Breast epithelium (tissue), 3 donors: ENCODE results near the gene OBP2B.

Experiments
- POLR2A ChIP-seq: fragments of 450-650 bp; IDR thresholded peaks from one replicate; pipeline ENCODE4 v1.6.1; 2016; ENCODE audit warnings: antibody characterized with exemption, mild to moderate bottlenecking, moderate library complexity
- POLR2AphosphoS5 ChIP-seq, 3 donors: sonication (generic); formaldehyde crosslinking; IDR thresholded peaks; one replicate each; pipeline ENCODE4 v1.6.1; 2017; ENCODE audit warnings: antibody characterized with exemption in 3 of 3
- TF ChIP-seq, protein P1 (sequence below), 3 donors: fragments of 450-650 bp; IDR thresholded peaks; one replicate each; pipeline ENCODE4 v1.5.1; 2016 to 2017; ENCODE audit warnings: antibody characterized with exemption in 3 of 3, mild to moderate bottlenecking in 3 of 3, moderate library complexity in 3 of 3

DNA sequence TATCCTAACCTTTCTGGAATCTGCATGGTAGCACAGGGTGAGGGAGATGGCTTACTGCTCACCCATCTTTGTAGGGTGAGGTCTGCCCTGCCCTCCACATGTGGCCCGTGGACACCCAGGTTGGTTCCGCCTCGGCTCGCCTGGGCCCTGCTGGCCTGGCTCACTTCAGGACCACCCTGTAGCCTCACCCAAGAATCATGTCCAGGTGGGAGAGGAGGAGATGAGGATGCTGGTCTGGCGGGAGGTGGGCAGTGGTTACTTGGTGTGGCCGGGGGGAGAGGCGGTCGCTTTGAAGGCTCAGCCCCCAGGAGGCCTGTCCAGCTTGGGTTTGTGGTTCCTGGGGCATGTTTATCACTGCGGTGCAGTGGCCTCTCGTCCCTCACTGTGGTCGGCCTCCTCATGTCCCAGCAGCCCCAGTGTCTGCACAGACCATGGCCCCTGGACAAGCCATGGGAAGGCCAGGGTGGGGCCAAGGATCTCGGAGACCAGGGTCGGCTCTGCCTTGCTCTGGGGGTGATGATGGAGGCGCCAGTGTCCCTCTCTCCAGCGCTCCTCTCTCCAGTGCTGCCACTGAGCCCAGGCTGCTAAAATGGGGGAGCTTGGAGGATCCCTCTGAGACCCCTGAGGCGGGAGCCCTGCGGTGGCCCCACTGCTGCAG lies 4.6 kb downstream of the OBP2B start:
- TF ChIP-seq, protein P1, sequence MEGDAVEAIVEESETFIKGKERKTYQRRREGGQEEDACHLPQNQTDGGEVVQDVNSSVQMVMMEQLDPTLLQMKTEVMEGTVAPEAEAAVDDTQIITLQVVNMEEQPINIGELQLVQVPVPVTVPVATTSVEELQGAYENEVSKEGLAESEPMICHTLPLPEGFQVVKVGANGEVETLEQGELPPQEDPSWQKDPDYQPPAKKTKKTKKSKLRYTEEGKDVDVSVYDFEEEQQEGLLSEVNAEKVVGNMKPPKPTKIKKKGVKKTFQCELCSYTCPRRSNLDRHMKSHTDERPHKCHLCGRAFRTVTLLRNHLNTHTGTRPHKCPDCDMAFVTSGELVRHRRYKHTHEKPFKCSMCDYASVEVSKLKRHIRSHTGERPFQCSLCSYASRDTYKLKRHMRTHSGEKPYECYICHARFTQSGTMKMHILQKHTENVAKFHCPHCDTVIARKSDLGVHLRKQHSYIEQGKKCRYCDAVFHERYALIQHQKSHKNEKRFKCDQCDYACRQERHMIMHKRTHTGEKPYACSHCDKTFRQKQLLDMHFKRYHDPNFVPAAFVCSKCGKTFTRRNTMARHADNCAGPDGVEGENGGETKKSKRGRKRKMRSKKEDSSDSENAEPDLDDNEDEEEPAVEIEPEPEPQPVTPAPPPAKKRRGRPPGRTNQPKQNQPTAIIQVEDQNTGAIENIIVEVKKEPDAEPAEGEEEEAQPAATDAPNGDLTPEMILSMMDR (IDR thresholded peaks at IDR 0.05): no peak
- TF ChIP-seq POLR2A: no peak
- TF ChIP-seq POLR2AphosphoS5 (IDR thresholded peaks at IDR 0.05): no peak
